Occipital lobe (tissue), 2 donors: ENCODE data around the gene KAZN. TPM values are rescaled to one million over a fixed set of nuclear protein-coding genes. Genes with fewer than 3 reads are reported as not detected.

Experiments
- DNase-seq: peaks from one replicate; lab custom pipeline; 2025; lab: John Stamatoyannopoulos, UW
- total RNA-seq: library from RNA; depleted of rRNA; stranded (reverse); fragments of >200 nt; gene quantifications from one replicate; pipeline ENCODE4 v1.2.3, GENCODE V29; 2014

The KAZN gene
- total RNA-seq, 1 donor from 2014 or later: 27.5 TPM

DNA sequence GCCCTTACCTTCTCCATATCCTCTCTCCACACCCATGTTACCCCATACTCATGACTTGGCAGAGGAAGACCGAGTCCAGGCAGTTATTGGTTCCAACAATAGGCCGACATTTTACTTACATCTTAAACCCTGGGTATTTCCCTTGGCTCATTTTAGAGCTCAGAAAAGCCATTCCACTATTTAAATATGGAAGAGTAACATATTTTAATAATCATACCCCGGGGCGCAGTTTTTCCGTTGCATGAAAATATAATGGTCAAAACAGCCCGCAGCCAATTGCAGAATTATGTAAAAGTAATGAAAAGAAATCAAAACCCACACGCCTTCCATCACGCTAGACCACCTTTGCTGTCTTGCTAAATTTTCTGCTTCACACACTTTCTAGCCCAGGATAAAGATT is 48.5 kb downstream of the KAZN start:
- DNase-seq: no peak

DNA sequence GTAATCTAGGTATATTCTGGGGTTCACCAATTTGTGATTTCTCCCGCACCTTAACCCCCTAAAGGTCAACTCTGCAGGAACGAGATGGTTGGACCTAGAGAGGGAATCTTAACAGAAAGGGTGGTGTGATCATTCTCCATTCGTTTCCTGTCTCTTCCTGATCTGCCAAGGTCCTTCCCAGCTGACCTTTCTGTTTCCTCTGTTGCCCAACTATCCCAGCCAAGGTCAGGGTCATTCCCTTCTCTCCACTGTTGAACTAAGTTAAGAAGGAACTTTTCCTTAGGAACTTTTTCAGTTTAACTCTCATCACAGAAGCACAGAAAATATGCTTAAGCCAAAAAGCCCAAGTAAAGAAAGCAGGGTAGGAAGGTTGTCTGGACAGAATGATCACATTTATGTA is 49.3 kb downstream of the KAZN start:
- no peak for DNase-seq

DNA sequence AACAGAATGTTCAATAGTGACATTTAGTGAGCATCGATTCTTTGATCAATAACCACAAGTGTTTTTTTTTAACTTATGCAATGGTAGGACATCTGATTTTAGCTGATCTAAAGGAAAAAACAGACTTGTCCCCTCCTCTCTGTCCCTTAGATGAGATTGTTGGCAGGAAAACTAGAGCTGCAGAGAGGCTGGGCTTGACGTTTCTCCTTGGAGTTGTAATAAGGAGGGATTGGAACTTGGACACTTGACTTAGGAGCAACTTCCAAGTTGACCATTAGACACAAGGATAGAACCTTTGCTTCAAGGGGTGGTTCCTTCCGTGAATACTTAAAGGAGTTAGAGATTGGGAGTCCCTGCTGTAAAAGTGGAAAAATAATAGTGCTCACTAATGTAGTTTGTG is 49.9 kb downstream of the KAZN start:
- DNase-seq: no peak

DNA sequence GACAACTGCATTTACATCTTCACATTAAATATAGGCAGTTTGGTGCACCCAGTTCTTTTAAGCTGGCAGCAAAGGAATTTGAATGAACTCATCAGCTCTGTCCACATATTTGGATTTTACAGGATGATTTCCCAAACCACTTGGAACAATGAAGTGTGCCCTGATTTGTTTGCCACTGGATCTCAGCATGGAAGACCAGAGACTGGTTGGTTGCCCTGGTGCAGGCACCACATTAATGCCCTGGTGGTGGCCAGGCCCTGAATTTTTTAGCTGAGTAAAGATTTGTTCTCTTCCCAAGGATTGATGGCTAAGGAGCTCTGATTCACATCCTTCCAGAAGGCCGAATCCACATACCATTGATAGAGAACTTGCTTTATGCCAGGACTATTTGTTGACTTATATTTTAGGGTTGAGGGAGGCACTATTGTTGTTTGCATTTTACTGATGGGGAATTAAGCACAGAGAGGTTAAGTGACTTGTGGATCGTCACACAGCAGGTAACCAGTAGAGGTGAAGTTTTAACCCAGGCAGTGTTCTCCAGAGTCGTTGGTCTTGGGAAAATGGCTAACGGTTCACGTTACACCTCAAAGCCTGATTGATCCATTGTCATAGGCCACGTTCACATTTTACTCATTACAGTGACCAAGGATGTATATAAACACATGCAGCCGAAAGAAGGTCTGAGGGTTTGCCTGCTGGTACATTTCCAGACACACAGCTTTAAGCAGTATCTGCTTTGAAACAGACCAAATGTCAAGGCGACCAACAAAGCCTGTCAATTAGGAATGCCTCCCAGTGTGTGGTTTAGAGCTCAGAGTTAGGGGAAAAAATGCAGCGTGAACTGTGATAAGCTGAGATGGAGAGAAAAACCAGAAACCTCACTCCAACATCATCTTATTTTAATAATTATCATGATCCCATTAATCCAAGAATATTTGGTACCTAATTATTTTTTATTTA is 50.7 kb downstream of the KAZN start:
- no peak for DNase-seq

DNA sequence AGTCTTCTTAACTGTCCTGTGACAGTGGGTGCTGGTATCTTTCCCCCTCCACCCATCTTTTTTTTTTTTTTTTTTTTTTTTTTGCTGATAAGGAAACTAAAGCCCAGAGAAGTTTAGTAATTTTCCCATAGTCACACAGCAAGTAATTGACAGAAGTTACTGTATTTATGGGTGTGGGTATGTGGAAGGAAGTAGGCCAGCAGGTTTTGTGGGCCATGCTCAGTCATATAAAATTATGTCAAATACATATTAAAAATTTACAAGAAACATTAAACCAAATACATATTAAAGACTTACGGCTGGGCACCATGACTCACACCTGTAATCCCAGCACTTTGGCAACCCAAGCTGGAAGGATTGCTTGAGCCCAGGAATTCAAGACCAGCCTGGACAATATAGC is 51.5 kb downstream of the KAZN start:
- no peak for DNase-seq

DNA sequence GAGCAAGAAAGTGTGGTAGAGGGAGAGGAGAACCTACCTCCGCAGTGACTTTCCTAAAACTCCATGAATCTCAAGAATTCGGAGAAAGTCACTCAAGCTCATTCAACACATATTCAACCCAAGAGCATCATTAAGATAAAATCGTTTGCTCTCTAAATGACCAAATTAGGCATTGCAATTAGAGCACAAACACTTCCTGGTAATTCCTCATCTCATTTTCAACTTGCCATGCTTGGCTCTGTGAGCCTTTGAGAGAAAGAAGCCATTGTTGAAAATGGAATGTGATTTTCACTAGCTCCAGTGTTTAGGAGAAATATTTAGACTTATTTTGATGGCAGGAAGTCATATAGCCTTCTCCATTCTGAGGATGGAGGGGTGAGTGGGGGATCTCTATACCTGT is 52.5 kb downstream of the KAZN start:
- no peak for DNase-seq

DNA sequence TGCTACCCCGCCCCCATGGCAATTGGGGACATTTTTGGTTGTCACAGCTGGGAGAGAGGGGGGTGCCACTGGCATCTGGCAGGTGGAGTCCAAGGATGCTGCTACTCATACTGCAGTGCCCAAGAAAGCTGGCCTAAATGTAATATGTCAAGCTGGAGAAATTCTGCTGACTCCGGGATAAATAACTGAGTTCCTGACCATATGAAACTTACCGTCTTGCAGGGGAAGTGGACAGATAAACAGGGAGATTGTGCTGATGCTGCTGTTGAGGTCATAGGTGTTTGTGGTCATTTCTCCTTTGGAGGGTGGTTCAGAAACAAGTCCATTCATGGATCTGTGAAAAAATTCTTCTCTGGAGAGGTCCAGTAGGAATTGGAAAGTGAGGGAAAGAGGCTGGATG is 54.4 kb downstream of the KAZN start:
- no peak for DNase-seq

DNA sequence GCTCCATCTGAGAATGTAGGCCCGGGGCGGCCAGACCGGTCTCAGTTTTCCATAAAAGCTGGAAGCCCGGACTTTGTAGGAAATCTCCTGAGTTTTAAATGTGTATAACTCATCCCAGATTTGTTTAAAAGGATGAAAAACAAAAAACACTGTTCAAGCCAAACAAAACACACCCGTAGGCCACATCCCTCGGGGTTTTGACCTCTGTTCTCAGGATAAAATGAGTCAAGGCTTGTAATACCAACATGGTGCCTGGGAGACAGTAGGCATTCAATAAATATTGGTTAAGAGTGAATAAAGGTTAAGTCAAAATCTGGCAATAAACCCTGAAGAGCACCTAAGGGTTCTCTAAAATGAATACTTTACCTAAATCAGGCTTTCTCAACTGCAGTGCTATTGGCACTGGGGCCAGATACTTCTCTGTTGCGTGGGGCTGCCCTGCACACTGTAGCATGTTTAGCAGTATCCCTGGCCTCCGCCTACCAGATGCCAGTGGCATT is 55.0 kb downstream of the KAZN start:
- no peak for DNase-seq

DNA sequence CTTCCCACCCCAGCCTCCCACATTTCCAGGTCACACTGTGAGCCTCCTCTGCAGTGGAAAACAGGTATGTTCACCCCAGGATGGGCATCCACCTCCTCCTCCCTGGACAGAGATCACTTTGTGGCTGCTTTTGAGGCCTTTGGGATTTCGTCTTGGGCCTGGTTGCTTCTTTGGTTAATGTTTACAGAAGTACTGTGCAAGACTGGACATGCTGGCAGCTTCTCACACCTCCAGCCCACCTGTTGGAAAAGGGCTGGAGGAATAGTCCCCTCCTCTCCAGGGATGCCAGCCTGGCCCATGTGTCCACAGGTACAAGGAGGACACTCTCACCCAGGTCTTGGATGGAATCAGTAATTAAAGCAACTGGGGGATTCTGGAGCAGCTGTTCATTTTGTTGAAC is 56.1 kb downstream of the KAZN start:
- no peak for DNase-seq

DNA sequence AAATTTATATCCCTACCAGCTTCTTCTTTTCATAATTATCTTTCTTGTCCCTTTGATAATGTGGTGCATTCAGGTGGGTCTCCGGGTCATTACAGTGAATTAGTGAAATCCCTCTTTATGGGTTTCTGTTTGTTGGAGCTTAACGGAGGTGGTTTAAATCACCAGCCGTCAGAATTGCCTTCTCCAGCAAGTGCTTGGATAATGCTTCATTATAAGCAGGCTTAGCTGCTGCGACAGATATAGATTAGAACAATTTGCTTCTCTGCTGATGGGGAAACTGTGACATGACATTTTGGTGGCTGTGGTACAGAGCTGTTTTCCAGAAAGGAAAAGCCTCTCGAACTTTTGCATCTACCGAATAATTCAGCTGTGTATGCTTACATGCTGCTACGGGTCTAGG is 56.9 kb downstream of the KAZN start:
- no peak for DNase-seq

DNA sequence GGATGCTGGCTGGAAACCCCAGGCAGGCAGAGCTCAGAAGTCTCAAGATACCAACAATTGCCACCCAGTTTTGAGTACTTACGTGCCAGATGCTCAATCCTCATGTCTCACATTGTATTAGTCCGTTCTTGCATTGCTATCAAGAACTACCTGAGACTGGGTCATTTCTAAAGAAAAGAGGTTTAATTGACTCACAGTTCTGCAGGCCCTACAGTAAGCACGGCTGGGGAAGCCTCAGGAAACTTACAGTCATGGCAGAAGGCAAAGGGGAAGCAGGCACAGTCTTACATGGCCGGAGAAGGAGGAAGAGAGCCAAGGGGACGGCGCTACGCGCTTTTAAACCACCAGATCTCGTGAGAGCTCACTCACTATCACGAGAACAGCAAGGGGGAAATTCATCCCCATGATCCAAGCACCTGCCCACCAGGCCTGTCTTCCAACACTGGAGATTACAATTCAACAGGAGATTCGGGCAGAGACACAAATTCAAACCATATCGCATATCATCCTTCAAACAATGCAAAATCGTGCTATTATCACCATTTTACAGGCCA is 58.0 kb downstream of the KAZN start:
- no peak for DNase-seq

DNA sequence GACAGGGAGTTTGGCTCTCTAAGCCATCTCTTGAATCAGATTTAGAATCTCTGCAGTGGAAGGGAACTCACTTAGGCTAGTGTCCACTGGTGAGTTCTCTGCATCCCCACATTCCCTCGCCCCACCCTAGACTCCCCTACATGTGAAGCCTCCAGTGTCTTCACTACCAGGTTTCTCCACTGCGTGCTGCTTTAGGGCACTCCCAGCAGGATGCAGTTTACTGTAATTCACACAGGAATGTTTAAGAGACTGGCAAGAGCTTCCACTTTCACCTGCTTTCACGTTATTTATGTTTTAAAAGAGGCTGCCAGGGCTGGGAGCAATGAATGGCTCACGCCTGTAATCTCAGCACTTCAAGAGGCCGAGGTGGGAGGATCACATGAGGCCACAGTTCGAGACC is 60.2 kb downstream of the KAZN start:
- no peak for DNase-seq

DNA sequence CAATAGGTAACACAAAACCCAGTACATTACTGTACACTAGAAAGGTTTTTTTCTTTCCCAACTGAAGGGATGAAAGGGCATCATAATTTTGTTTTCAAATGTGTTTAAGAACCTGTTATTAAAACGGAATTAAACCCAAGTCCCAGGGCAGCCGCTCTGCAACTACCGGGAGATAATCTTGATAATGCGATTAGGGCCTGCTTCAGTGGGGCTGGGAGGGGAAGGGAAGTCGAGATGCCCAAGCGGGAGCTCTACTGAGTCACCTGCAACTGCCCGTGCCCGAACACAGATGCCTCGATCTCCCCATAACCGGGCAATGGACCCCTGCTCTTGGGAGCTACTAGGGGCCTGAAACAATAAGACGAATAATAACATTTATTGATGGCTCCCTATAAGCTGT is 61.4 kb downstream of the KAZN start:
- no peak for DNase-seq

DNA sequence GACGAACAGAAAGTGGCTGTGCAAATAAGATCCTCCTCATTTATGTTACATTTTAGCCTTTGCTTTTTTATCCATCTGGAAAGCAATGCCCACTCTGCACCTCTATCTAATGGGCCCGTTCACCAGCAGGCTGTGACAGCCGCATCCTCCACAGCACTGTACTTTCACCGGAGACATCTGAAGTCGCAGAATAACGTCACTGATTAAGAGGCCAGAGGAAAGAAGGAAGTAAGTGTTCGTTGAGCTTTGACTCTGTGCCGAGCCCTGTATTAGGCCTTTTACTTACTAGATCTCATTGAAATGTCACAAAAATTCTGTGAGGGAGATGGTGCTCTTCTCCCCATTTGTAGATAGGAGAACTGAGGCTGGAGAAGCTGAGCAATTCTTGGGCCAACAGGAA is 62.3 kb downstream of the KAZN start:
- DNase-seq: no peak

DNA sequence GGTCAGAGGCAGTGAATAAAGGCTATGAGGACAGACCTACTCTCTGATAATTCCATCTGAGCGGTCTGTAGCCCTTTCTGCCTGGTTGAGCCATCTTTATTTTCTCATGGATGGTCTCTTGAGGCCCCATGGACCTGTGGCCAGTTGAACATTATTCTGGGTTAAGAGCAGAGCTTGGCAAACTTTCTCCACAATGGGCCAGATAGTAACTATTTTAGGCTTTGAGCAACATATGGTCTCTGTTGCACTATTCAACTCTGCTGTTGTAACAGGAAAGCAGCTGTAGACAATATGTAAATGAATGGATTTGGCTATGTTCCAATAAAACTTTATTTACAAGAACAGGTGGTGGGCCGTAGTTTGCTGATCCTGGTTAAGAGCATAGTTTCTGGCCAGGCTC is 62.7 kb downstream of the KAZN start:
- DNase-seq: no peak

DNA sequence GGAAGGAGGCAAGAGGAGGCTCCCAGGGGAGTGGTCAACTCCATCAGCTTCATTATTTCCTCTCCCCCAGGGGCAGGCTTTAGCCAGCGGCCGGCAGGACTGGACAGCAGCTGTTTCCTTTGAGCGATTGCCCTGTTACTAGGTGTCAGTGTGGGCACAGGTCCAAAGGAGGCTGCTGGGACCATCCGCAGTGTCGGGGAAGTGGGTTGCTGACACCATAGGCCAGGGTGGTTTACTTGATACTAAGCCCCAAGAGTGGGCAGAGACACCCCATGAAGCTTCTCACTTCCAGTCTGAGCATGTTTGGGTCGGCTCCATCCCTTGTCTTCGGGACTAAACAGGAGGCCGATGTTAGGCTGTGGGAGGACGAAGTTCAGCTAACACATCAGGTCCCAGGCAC is 63.6 kb downstream of the KAZN start:
- DNase-seq: no peak

DNA sequence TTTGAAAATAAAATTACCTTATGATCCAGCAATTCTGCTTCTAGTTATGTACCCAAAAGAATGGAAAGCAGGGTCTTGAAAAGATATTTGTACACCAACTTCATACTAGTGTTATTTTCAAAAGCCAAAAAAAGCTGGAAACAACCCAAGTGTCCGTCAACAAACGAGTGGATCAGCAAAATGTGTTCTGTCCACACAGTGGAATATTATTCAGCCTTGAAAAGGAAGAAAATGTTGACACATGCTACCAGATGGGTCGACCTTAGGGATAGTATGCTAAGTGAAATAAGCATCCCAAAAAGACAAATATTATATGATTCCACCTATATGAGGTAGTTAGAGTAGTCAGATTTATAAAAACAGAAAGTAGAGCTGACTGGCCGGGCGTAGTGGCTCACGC is 65.3 kb downstream of the KAZN start:
- no peak for DNase-seq

DNA sequence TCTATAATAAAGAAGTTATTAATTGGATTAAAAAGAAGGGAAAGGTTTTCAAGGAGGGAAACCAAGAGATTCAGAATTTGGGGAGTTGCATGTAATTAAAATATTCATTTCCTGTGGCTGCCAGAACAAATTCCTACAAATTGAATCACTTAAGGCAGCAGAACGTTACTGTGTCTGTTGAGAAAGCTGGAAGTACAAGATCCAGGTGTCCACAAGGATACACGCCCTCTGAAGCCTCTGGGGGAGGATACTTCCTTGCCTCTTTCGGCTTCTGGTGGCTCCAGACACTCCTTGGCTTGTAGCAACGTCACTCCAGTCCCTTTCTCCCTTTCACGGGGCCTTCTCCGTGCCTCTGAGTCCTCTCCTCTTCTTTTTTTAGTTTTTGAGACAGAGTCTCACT is 67.9 kb downstream of the KAZN start:
- DNase-seq: no peak

DNA sequence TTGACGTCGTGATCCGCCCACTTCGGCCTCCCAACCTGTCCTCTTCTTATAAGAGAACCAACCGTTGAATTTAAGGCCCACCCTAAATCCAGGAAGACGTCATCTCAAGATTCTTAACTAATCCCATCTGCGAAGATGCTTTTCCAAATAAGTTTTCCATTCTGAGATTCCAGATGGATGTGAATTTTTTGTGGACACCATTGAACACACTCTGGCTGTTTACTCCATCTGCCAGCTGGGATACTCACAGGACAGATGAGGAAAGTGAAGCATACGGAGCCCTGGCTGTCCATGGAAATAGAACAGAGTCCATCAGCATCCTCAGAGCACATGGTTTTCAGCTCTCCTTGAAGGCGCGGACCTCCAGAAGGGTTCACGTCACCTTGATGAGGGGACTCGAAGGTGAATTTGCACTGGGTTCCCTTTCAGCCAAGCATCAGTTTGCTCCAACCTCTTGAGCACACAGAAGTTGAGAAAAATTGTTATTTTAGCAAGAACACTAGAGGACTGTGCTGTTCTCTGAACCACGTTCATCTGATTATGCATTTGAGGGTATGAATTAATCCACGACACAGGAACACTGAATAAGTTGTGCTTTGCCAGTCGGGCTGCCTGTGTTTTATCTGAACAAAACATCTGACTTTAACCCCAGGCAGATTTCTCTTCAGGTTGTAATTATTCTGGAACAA is 68.6 kb downstream of the KAZN start:
- no peak for DNase-seq

DNA sequence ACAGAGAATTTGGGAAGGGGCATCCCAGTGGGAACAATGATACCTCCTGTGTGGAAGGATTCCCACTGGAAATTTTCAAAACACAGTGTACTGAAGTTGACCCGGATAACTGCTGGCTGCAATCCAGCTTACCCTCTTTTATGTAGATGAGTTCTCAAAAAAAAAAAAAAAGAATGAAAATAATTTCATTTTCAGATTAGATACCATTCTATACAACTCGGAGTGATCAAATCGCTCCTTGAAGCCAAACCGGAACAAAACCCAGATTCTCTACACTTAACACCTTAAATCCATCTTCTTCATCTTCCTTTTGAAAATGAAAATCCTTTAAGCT is 69.1 kb downstream of the KAZN start:
- DNase-seq: no peak

DNA sequence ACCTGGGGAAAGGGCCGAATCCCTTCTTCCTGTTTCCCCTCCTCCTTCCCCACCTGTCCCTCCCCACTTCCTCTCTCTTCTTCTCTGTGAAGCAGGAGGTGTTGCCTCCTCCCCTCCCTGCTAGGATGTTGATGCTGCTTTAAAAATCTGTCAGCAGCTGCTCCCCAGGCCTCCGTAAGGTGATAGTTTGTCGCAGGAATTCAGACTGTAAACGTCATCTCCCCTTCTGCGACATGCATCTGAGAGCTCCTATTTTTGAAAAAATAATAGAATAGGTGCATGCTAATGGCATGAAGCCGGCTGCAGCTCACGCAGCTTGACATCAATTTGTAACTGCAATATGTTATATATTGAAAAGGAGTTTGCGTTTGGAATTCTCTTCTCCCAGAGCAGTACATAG is 70.1 kb downstream of the KAZN start:
- DNase-seq: no peak

DNA sequence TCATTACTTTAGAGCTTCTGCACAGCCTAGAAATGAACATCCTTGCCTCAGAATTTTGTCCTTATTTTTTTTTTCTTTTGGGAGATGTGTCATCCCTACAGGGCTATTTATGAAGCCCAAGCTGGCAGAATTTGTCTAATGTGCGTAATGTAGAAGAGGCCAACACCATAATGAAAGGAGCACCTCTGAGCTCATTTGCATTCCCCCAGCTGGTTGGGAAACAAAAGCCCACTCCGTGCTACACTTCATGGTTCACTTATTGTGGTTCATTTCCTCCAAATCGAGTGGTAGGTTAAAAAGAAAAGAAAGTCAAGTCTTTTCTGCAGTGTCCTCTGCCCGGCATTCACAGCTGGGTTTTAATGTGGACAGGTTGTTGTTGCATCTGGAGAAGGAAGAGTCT is 73.5 kb downstream of the KAZN start:
- DNase-seq: no peak

DNA sequence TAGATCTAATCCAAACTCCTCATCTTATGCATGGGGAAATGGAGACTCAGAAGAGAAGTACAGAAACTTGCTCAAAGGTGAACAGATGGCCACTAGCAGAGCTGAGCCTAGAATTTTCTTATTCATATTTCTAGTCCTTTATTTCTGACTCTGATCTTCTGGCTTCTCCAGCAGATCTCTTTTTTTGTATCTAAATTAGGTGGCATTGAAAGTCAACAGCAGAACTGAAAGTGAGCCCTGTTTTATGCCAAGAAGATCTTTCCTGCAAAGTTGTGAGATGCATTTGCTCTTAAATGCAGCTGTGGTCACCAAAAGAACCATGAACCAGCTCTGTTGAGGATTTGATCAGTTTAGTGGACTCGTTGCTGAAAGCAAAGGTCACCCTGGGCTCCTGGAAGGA is 75.5 kb downstream of the KAZN start:
- DNase-seq: no peak
